ENCODE data around the gene PIGK. TPM values are rescaled to one million over a fixed set of nuclear protein-coding genes. Genes with fewer than 3 reads are reported as not detected.

The PIGK gene
- total RNA-seq, result 31.8 TPM
- polyA plus RNA-seq (ENCODE audit: insufficient read depth in 1 of 8, insufficient read length in 8 of 8, low replicate concordance in 1 of 8), result 10 to 100 TPM; 20.0 to 34.5 (median 23.8) TPM
- long read RNA-seq, donor 1, full-length matches to known transcripts, result 4 of 4 reads
- long read RNA-seq, donor 1, partial matches to known transcripts, result 0 of 4 reads
- long read RNA-seq, donor 1, other reads (novel, unspliced or antisense), result 0 of 4 reads
- long read RNA-seq, donor 2, full-length matches to known transcripts, result 2 of 436 reads
- long read RNA-seq, donor 2, partial matches to known transcripts, result 434 of 436 reads
- long read RNA-seq, donor 2, other reads (novel, unspliced or antisense), result 0 of 436 reads
- long read RNA-seq, donor 3, full-length matches to known transcripts, result 7 of 7 reads
- long read RNA-seq, donor 3, partial matches to known transcripts, result 0 of 7 reads
- long read RNA-seq, donor 3, other reads (novel, unspliced or antisense), result 0 of 7 reads
- long read RNA-seq, donor 4, full-length matches to known transcripts, result 5 of 1,304 reads
- long read RNA-seq, donor 4, partial matches to known transcripts, result 1,299 of 1,304 reads
- long read RNA-seq, donor 4, other reads (novel, unspliced or antisense), result 0 of 1,304 reads
- long read RNA-seq, donor 5, full-length matches to known transcripts, result 13 of 34 reads
- long read RNA-seq, donor 5, partial matches to known transcripts, result 13 of 34 reads
- long read RNA-seq, donor 5, other reads (novel, unspliced or antisense), result 8 of 34 reads
- long read RNA-seq, donor 6, full-length matches to known transcripts, result 7 of 4,612 reads
- long read RNA-seq, donor 6, partial matches to known transcripts, result 4,605 of 4,612 reads
- long read RNA-seq, donor 6, other reads (novel, unspliced or antisense), result 0 of 4,612 reads
- long read RNA-seq, donor 7, full-length matches to known transcripts, result 9 of 2,420 reads
- long read RNA-seq, donor 7, partial matches to known transcripts, result 2,411 of 2,420 reads
- long read RNA-seq, donor 7, other reads (novel, unspliced or antisense), result 0 of 2,420 reads
- long read RNA-seq, donor 8, full-length matches to known transcripts, result 16 of 3,250 reads
- long read RNA-seq, donor 8, partial matches to known transcripts, result 3,234 of 3,250 reads
- long read RNA-seq, donor 8, other reads (novel, unspliced or antisense), result 0 of 3,250 reads
- long read RNA-seq, donor 9, full-length matches to known transcripts, result 9 of 9 reads
- long read RNA-seq, donor 9, partial matches to known transcripts, result 0 of 9 reads
- long read RNA-seq, donor 9, other reads (novel, unspliced or antisense), result 0 of 9 reads
- long read RNA-seq, donor 10, full-length matches to known transcripts, result 14 of 4,187 reads
- long read RNA-seq, donor 10, partial matches to known transcripts, result 4,173 of 4,187 reads
- long read RNA-seq, donor 10, other reads (novel, unspliced or antisense), result 0 of 4,187 reads
- long read RNA-seq, donor 11, full-length matches to known transcripts, result 5 of 1,680 reads
- long read RNA-seq, donor 11, partial matches to known transcripts, result 1,675 of 1,680 reads
- long read RNA-seq, donor 11, other reads (novel, unspliced or antisense), result 0 of 1,680 reads

- H3K9me3 ChIP-seq (replicated peaks; ENCODE audit: control insufficient read depth, low read depth, low read length), result no peaks in the 10 kb centered on the region
- H3K4me3 ChIP-seq (ENCODE audit: low read length), result peak within 1 kb of the TSS; percentile 74
- 0% methylated on average over 25 of the region's 31 CpGs for WGBS (ENCODE audit: insufficient coverage)
- DNase-seq, result peak; percentile 93
- H3K4me1 ChIP-seq (ENCODE audit: control insufficient read depth, insufficient read depth, low read length), result no peaks in the 10 kb centered on the region
- H3K27ac ChIP-seq (ENCODE audit: low read length), result peak within 1 kb of the TSS; percentile 94
- peaks cover 3% of the 10 kb centered on the region for H3K36me3 ChIP-seq (ENCODE audit: control insufficient read depth, insufficient read depth, low read length)
- no peaks in the 10 kb centered on the region for H3K27me3 ChIP-seq (ENCODE audit: control insufficient read depth, insufficient read depth, low read length)
These were observed at the start of gene PIGK for GRCh38 chr1:77219166-77219887. Gene PIGK (minus strand): TSS chr1:77219430. CDS start chr1:77219402, 28 bp downstream.

- Histone ChIP-seq H3K4me3 (ENCODE audit: low read length) (no peak overlapping the region), H3K4me1 (ENCODE audit: control insufficient read depth, insufficient read depth, low read length) (no peaks in the 10 kb centered on the region), H3K36me3 (ENCODE audit: control insufficient read depth, insufficient read depth, low read length) (no peaks in the 10 kb centered on the region), H3K27ac (ENCODE audit: low read length) (no peak overlapping the region), H3K27me3 (ENCODE audit: control insufficient read depth, insufficient read depth, low read length) (no peaks in the 10 kb centered on the region), H3K9me3 (replicated peaks; ENCODE audit: control insufficient read depth, low read depth, low read length) (no peaks in the 10 kb centered on the region)
- 64% methylated on average over 1 of the region's 1 CpG for WGBS (ENCODE audit: insufficient coverage)
- no peak for DNase-seq
These were observed 47.8 kb upstream of the PIGK start for GRCh38 chr1:77267035-77267434.

GRCh38 chr1:77265180-77265579, 46.0 kb upstream of the PIGK start:
- Histone ChIP-seq H3K27ac (ENCODE audit: low read length) (no peak overlapping the region), H3K4me1 (ENCODE audit: control insufficient read depth, insufficient read depth, low read length) (no peaks in the 10 kb centered on the region), H3K27me3 (ENCODE audit: control insufficient read depth, insufficient read depth, low read length) (no peaks in the 10 kb centered on the region), H3K36me3 (ENCODE audit: control insufficient read depth, insufficient read depth, low read length) (no peaks in the 10 kb centered on the region), H3K4me3 (ENCODE audit: low read length) (no peak overlapping the region), H3K9me3 (replicated peaks; ENCODE audit: control insufficient read depth, low read depth, low read length) (no peaks in the 10 kb centered on the region)
- 67% methylated on average over 1 of the region's 1 CpG for WGBS (ENCODE audit: insufficient coverage)
- no peak for DNase-seq

- Histone ChIP-seq H3K4me1 (ENCODE audit: control insufficient read depth, insufficient read depth, low read length) (no peaks in the 10 kb centered on the region), H3K9me3 (replicated peaks; ENCODE audit: control insufficient read depth, low read depth, low read length) (no peaks in the 10 kb centered on the region), H3K27me3 (ENCODE audit: control insufficient read depth, insufficient read depth, low read length) (no peaks in the 10 kb centered on the region), H3K36me3 (ENCODE audit: control insufficient read depth, insufficient read depth, low read length) (no peaks in the 10 kb centered on the region), H3K27ac (ENCODE audit: low read length) (no peak overlapping the region), H3K4me3 (ENCODE audit: low read length) (no peak overlapping the region)
- no peak for DNase-seq
- WGBS (ENCODE audit: insufficient coverage), result no CpG with 5 or more reads among the region's 1 CpG
These were observed 44.5 kb upstream of the PIGK start for GRCh38 chr1:77263708-77264107.

GRCh38 chr1:77253211-77253610, 34.0 kb upstream of the PIGK start:
- WGBS (ENCODE audit: insufficient coverage), result no CpG with 5 or more reads among the region's 1 CpG
- Histone ChIP-seq H3K36me3 (ENCODE audit: control insufficient read depth, insufficient read depth, low read length) (no peaks in the 10 kb centered on the region), H3K27me3 (ENCODE audit: control insufficient read depth, insufficient read depth, low read length) (no peaks in the 10 kb centered on the region), H3K4me3 (ENCODE audit: low read length) (no peak overlapping the region), H3K27ac (ENCODE audit: low read length) (no peak overlapping the region), H3K4me1 (ENCODE audit: control insufficient read depth, insufficient read depth, low read length) (no peaks in the 10 kb centered on the region), H3K9me3 (replicated peaks; ENCODE audit: control insufficient read depth, low read depth, low read length) (peaks cover 11% of the 10 kb centered on the region)
- no peak for DNase-seq

- H3K27me3 ChIP-seq (ENCODE audit: control insufficient read depth, insufficient read depth, low read length), result no peaks in the 10 kb centered on the region
- H3K36me3 ChIP-seq (ENCODE audit: control insufficient read depth, insufficient read depth, low read length), result no peaks in the 10 kb centered on the region
- H3K27ac ChIP-seq (ENCODE audit: low read length), result no peak overlapping the region
- WGBS (ENCODE audit: insufficient coverage), result no CpG with 5 or more reads among the region's 1 CpG
- H3K4me3 ChIP-seq (ENCODE audit: low read length), result no peak overlapping the region
- H3K9me3 ChIP-seq (replicated peaks; ENCODE audit: control insufficient read depth, low read depth, low read length), result peaks cover 11% of the 10 kb centered on the region
- DNase-seq, result no peak
- no peaks in the 10 kb centered on the region for H3K4me1 ChIP-seq (ENCODE audit: control insufficient read depth, insufficient read depth, low read length)
These were observed 30.9 kb upstream of the PIGK start for GRCh38 chr1:77250126-77250525.

GRCh38 chr1:77245830-77246229, 26.6 kb upstream of the PIGK start:
- DNase-seq, result no peak
- no CpG with 5 or more reads among the region's 2 CpGs for WGBS (ENCODE audit: insufficient coverage)
- Histone ChIP-seq H3K27ac (ENCODE audit: low read length) (no peak overlapping the region), H3K4me1 (ENCODE audit: control insufficient read depth, insufficient read depth, low read length) (no peaks in the 10 kb centered on the region), H3K36me3 (ENCODE audit: control insufficient read depth, insufficient read depth, low read length) (no peaks in the 10 kb centered on the region), H3K27me3 (ENCODE audit: control insufficient read depth, insufficient read depth, low read length) (no peaks in the 10 kb centered on the region), H3K9me3 (replicated peaks; ENCODE audit: control insufficient read depth, low read depth, low read length) (peaks cover 2% of the 10 kb centered on the region), H3K4me3 (ENCODE audit: low read length) (no peak overlapping the region)

GRCh38 chr1:77239311-77239710, 20.1 kb upstream of the PIGK start:
- Histone ChIP-seq H3K27ac (ENCODE audit: low read length) (no peak overlapping the region), H3K36me3 (ENCODE audit: control insufficient read depth, insufficient read depth, low read length) (no peaks in the 10 kb centered on the region), H3K27me3 (ENCODE audit: control insufficient read depth, insufficient read depth, low read length) (no peaks in the 10 kb centered on the region), H3K9me3 (replicated peaks; ENCODE audit: control insufficient read depth, low read depth, low read length) (no peaks in the 10 kb centered on the region), H3K4me3 (ENCODE audit: low read length) (no peak overlapping the region), H3K4me1 (ENCODE audit: control insufficient read depth, insufficient read depth, low read length) (no peaks in the 10 kb centered on the region)
- DNase-seq, result no peak
- no CpG with 5 or more reads among the region's 3 CpGs for WGBS (ENCODE audit: insufficient coverage)

- no peaks in the 10 kb centered on the region for H3K4me1 ChIP-seq (ENCODE audit: control insufficient read depth, insufficient read depth, low read length)
- no peaks in the 10 kb centered on the region for H3K9me3 ChIP-seq (replicated peaks; ENCODE audit: control insufficient read depth, low read depth, low read length)
- no peaks in the 10 kb centered on the region for H3K36me3 ChIP-seq (ENCODE audit: control insufficient read depth, insufficient read depth, low read length)
- H3K4me3 ChIP-seq (ENCODE audit: low read length), result no peak overlapping the region
- DNase-seq, result no peak
- H3K27ac ChIP-seq (ENCODE audit: low read length), result no peak overlapping the region
- H3K27me3 ChIP-seq (ENCODE audit: control insufficient read depth, insufficient read depth, low read length), result no peaks in the 10 kb centered on the region
- no CpG with 5 or more reads among the region's 1 CpG for WGBS (ENCODE audit: insufficient coverage)
These were observed 19.2 kb upstream of the PIGK start for GRCh38 chr1:77238462-77238861.
